ENCODE results near the gene UBE3A. TPM values are rescaled to one million over a fixed set of nuclear protein-coding genes. Genes with fewer than 3 reads are reported as not detected.
"Not testable (repeated sequence)": the region's sequence is repeated elsewhere in the genome, so short reads cannot be mapped to it uniquely, and the experiment has no call there.

Gene UBE3A
- total RNA-seq, 1 donor from 2014 or later, result 246 TPM

- DNase-seq, result peak; percentile 75
These were observed 835 bp downstream of the UBE3A start for GRCh38 chr15:25437777-25438600.

GRCh38 chr15:25436707-25437106 lies 2.1 kb downstream of the UBE3A start:
- DNase-seq, result no peak

DNA sequence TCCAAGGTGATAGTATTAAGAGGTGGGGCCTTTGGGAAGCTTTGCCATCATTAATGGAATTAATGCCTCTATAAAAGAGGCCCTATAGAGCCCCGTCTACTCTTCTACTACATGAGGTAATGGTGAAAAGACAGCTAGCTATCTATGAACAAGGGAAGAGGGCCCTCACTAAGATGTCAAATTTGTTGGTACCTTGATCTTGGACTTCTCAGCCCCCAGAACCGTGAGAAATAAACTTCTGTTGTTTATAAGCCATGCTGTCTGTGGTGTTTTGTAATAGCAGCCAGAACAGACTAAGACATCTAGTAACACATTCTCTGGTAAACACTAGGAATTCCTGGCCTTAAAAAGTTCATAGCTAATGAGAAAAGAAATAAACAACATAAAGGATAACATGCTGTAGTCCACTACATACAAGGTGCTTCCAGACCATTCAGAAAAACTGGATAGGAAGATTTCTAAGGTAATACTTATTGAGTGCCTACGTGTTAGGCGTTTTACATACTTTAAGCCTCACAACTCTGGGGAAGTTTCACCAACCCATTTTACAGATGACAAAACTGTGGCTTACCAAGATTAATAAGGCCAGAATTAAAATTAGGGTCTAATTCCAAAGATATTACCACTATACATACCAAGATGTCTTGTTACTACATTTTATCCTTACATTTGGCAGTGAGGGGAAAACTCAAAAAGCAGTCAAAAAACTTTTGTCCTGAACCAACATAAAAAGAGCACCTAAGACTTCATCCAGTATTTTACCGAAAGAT lies 3.2 kb downstream of the UBE3A start:
- DNase-seq, result no peak

DNA sequence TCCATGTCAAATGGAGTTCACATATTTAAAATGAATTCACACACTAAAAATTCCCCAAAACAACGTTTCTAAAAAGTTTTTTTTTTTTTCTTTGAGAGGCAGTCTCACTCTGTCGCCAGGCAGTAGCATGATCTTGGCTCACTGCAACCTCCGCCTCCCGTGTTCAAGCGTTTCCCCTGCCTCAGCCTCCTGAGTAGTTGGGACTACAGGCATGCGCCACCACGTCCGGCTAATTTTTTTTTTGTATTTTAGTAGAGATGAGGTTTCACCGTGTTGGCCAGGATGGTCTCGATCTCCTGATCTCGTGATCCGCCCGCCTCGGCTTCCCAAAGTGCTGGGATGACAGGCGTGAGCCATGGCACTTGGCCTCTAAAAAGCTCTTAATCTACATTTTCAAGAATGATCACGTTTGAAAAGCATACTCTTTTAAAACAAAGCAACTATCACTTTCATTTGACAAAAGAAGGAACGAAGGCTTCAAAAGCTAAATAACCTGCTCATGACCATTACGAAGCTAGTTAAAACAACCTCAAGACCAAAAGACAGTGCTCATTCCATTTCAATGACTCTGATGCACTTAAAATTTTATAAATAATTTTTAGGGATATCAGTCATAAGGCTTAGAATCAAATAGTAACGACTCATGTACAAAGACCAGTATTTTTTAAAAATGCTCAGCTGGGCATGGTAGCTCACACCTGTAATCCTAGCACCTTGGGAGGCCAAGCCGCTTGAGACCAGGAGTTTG lies 5.5 kb downstream of the UBE3A start:
- no peak for DNase-seq

DNA sequence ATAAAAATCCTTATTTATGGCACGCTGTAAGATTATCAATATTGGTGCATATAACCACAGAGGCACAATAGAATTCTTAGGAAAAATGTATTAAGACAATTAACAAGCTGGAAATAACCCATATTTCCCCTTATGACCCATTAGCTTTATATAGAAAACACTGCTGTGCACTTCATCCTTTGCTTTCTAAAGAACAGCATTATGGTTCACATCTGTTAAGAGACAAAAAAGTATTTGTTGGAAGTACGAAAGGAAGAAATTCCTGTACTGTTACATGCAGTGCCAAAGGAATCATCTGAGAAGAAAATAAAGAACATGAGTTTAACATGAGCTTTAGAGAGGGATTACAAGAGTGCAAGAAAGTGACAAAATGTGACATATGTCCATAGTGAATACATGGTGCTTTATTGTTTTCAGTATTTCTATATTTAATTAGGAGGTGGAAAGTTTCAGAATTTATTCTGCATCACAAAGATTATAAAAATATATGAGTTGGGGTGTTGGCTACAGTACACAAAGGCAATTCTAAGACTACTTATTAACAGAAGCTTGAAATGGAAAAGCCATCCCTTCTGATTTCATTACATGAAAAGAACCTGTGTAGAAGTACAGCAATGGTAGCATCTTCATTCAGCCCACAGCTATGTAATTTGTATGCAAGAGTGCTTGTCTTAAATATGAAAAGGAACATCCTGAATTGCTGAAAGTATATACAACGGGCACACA lies 6.8 kb downstream of the UBE3A start:
- peak; percentile 36 for DNase-seq

DNA sequence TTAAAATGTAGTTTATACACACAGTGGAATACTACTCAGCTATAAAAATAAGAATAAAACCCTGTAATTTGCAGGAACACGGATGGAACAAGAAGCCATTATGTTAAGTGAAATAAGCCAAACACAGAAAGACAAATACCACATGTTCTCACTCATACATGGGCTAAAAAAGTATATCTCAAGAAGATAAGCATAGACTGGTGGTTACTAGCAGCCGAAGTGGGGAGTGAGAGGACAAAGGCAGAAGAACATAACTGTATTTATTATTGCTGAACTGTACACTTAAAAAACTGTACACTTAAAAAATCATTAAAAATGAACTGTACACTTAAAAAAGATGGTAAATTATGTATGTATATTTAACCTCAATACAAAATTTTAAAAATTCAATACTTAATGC lies 11.0 kb downstream of the UBE3A start:
- no peak for DNase-seq

GRCh38 chr15:25426896-25427610 lies 11.8 kb downstream of the UBE3A start:
- no peak for DNase-seq

DNA sequence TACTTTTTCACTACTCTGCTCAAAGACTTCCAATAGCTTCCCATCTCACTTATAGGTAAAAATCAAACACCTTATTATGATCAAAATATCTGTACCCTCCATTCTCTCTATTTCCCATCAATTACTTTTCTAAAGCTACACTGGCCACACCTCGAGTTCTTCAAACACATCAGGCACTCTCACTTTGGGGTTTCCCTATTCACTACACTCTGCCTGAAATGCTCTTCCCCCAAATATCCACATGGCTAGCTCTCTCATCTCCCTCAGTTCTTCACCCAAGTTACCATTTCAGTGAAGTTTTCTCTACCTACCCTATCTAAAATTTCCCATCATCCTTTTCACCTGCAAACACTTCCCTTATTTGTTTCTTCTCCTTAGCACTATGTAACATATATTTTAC lies 14.8 kb downstream of the UBE3A start:
- no peak for DNase-seq

GRCh38 chr15:25422021-25422420 lies 16.8 kb downstream of the UBE3A start:
- peak; percentile 25 for DNase-seq

DNA sequence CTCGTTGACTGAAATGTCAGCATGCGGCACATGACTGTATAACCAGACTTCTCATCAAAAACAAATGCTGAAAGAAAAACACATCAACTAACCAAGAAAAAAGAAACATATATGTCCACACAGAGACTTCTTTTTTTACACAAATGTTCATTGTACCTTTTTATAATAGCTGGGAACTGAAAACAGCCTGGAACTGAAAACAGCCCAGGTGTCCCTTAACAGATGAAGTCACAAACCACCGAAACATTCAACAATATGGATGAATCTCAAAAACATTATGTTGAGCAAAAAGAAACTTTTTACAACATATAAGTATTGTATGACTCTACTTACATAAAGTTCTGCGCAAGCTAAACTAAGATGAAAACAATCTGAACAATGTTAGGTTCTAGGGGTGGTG lies 20.6 kb downstream of the UBE3A start:
- DNase-seq, result no peak

DNA sequence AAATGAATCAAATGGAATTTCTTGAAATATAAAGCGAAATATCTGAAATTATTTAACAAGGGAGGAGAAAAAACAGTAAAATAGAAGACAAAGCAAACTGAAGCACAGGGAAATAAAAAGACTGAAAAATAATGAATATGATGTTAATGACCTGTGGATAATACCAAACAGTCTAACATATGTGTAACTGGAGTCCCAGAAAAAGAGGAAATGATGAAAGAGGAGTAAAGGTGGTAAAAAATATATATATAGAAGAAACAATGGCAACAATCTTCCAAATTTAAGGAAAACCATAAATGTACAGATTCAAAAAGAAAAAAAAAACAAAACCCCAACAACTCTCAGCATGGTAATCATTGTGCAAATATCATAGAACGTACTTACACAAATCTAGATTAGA lies 21.2 kb downstream of the UBE3A start:
- DNase-seq, result no peak

DNA sequence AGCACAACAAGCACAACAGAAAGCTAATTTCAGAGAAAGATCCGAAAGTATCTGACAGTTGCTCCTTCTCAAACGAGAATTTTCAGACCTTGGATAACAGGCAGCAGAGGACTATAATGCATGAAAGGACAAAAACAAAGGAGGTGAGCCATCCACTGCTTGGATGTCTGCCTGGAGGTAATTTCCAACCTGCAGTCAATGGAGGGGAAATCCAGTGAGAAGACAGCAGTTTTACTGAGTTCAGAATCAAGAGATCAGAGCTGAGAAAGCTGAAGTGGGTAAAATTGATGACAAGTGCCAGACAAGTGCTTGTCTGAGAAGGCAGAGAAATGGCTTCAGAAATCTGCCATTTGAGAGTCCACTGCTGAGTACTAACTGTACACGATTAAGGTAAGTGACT lies 22.1 kb downstream of the UBE3A start:
- no peak for DNase-seq

DNA sequence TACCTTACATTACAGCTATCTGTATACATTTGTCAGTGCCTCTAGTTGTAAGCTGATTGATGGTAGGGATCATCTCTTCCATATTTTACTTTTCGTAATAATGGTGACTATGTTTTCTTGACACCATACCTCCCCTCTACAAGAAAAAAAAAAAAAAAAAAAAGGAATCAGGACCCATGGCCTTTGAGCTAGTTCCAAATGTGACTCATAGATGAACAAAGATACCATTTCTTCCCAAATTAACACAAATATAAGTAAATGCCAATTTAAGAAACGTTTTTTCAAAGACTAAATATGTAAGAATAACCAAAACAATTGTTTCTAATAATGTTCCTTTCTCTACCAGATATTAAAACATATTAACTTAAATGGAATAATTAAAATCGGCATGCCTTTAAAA lies 23.1 kb downstream of the UBE3A start:
- no peak for DNase-seq

DNA sequence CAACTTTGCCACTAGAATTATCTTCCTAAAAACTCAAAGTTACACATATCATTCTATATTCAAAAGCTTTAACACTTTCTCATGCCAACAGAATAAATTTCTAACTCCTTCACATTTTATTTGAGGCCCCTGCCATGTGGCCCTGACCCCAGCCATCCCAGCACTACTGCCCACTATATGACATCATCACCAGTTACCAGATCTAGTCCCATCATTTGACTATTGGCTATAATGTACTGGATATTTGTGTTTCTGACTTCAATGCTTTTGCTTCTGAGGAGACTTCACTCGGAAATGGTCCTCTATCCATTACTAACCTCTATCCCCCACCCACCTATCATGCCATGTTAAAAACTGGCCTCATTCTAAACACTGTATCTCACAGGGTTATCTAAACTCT lies 23.6 kb downstream of the UBE3A start:
- DNase-seq, result no peak

- DNase-seq, result no peak
These were observed 28.2 kb downstream of the UBE3A start for GRCh38 chr15:25410649-25411048.

GRCh38 chr15:25409731-25410130 lies 29.1 kb downstream of the UBE3A start:
- DNase-seq, result not testable (repeated sequence)

DNA sequence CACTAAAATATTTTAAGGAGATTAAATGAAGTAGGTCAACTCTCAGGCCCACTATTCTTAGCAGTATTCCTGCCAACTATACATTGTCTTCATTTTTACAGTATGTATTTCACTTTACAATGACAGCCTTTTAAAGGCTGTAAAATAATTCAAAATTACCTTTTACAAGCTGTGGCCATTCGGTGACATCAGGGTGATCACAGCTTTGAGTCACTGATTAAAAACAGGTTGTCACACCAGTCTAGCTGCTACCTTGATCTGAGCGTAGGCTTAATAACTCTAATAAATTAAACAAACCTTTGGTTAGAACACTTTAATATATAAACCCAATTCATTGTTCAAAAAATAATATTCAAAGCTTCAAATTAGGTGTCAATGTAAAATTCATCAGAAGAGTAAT lies 29.9 kb downstream of the UBE3A start:
- DNase-seq, result no peak

- DNase-seq, result no peak
These were observed 30.4 kb downstream of the UBE3A start for GRCh38 chr15:25408428-25408827.

DNA sequence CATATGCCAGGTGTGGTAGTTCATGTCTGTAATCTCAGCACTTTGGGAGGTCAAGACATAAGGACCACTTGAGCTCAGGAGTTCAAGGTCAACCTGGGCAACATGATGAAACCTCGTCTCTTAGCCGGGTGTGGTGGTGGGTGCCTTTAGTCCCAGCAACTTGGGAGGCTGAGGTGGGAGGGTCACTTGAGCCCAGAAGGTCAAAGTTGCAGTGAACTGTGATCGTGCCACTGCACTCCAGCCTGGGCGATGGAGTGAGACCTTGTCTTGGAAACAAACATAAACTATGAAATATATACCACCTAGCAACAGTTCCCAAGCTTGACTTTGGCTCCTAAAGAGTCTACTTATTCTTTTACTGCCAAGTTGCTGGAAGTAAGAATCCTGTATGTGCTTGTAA lies 30.9 kb downstream of the UBE3A start:
- no peak for DNase-seq

DNA sequence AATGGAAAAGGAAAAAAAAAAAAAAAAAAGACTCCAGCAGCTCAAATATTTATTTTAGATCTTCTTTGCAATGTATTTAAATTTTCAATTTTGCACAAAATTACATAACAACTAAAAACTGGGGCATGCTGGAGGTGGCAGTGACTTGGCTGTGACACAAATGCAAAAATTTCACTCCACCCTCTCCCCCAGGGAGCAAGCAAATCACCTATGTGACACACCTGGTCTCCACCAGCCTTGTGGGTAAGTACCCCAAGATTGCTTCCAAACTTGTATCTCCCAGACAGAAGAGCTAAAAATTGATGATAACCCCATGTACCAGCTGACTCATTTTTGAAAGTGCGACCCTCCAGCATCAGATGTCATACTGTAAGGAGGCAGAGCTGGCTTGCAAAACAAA lies 32.0 kb downstream of the UBE3A start:
- no peak for DNase-seq

DNA sequence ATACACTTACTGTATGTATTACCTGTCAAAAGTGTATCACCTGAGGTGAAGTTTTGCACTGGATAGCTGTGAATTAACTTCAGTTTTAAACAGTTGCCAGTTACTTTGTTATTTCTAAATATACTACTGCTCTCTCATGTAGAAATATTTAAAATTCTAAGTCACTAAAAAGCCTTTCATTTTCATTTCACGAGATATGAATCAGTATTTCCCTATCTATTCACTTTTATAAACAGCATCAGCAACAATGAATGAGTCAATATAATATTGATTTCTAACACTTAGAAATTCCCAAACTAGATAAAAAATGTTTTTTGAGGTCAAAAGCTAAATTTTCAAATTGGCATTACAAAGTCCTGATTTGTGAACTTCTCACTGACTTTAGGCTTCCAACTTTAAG lies 32.6 kb downstream of the UBE3A start:
- DNase-seq, result no peak

- no peak for DNase-seq
These were observed 35.1 kb downstream of the UBE3A start for GRCh38 chr15:25403771-25404170.

All from tongue (tissue), 2 donors.